GM12872 (cell line): Measurements from ENCODE around the gene PRR7.

ENCODE experiments used
- CTCF ChIP-seq: IDR thresholded peaks from 3 replicates; pipeline ENCODE4 v1.5.1; 2011; ENCODE audit warnings: low read depth, mild to moderate bottlenecking, low read length, moderate library complexity; ENCODE audit not compliant: insufficient read depth

Gene PRR7

DNA sequence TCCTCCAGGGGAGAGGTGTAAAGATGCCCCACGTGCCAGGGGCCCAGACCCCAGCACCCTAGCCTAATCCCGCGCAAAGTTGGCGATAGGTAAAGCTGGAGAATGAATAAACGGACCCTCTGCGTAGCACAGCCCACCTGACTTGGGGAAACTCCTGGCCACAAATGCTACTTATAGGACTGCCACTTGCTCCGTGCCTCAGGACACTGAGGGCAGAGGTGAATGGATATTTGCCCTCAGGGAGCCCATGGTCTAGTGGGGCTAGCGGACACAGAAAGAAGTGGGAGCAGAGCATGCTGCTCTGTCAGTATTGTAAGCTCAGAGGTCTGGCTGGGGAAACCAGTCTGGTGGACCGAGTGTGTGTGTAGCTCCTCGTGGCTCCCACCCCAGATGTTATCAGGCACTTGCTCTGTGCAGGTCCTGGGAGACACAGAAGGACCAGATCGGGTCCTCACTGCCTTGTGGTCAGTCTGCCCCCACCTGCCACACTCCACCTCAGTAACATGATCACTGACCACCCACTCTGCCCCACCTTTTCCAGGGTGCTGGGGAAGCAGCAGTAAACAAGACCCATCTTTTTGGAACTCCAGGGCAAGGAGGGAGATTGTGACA, 19.3 kb upstream of the PRR7 start:
- TF ChIP-seq CTCF = no peak

DNA sequence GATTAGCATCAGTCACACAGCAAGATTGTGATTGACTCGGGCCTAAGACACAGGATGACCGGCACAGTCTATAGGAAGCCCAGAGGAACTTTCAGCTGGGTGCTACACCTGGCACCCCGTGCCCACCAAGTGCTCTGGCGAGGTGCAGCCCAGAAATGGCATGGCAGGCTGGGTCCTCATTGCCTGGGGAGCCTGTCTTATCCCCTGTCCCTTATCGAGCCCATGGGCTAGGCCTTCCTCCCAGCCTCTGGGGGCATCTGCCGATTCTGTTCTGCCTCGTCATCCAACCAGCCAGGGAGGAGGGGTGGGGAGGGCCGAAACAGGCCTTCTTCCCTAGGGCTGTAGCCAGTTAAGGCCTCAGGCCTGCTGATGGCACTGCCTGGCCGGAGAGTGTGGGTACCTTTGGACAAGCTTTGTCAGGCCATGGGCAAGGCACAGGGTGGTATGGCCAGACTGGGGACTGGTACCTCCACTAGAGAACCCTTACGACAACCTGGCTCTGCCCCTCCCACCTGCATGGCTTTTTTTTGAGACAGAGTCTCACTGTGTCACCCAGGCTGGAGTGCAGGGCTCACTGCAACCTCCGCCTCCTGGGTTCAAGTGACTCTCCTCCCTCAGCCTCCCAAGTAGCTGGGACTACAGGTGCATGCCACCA, 18.6 kb upstream of the PRR7 start:
- no peak for TF ChIP-seq CTCF

DNA sequence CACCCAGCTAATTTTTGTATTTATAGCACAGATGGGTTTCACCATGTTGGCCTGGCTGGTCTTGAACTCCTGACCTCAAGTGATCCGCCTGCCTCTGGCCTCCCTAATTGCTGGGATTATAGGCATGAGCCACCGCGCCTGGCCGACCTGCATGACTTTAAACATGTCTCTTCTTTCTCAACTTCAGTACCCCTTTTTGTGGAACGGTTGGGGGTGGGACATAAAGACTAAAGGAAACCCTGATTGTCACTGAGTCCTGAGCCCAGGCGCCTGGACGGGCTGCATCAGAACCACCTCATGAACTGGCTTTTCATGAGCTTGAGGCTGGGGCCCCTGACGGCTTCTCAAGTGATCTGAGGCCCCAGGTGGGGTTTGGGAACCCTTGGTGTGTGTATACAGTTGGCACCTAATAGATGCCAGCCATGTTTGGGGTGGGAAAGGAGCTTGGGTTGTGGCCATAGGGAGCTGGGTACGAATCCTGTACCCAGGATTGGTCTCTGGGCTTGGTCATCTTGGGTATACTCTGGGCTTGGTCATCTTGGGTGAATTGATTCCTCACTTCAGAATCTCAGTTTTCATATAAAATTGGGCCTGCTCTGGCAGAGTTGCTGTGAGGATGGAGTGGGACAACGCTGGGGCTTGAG, 17.9 kb upstream of the PRR7 start:
- no peak for TF ChIP-seq CTCF

DNA sequence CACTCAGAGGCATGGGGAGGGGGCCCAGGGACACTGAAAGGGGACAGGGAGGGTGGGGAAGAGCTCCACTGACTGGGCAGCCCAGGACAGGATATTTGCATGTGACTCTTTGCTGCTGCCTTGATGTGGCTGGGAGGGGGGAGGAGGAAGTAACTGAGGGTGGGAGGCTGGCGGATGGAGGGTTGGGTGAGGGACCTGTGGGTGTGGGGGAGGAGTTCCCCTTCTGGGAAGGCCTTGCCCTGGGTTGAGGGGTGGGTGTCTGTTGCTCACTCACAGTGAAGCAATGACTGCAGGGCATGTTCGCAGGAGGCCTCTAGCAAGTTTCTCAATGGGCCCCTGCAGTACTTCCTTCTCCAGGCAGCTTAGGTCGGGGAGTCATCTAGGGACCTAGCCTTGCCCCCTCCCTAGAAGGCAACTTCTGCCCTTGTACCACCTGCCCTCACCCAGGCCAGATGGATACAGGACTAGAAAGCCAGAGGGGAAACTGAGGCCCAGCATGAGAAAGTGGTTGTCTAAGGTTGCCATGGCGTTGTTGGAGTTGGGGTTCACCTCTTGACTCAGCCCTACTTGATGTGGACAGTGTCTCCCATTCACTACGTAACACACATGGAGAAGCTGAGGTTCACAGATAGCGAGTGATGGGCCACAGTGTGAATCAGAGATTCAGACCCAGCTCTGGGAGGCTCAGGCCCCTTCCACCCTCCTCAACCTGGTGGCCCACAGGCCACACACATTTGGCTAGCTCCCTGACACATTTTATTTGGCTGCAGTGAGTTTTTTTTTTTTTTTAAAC, 17.2 kb upstream of the PRR7 start:
- no peak for TF ChIP-seq CTCF

DNA sequence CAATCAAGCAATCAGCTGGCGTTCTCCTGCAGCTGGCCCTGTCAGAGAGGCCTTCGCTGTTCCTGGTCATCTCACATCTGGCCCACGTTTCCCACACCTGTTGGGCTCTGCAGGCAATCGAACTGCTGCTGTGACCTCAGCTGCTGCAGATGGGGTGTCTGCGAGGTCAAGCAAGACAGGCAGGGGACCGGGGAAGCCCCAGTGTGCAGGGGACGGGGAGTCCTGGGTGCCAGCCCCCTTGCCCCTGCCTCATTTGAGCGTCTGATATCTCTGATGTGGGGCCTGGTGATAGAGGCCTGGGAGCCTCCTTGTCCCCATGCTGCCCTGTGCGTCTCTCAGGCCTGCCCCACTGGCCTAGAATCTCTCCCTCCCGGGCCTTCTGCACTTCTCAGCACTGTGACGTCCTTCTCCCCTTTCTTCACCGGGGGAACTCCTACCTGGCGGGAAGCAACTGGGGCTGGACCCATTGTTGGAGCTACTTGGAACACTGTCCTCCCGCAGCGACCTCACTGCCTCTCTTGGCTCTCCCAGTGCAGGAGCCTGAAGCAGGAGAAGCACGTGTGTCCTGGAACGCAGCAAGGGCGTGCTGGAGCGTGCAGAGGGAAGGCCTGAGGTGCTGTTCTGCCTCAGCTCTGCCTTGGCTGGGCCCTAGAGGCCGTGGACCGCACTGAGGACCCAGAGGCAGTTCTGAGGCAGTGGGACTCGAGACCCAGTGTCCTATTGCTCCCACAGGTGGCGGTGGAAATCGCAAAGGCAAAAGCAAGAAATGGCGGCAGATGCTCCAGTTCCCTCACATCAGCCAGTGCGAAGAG, 16.3 kb upstream of the PRR7 start:
- TF ChIP-seq CTCF = no peak

GRCh38 chr5:177430972-177431316, 15.7 kb upstream of the PRR7 start:
- TF ChIP-seq CTCF = no peak
